NCI-H524 treated with DMSO at 0.1 percent for 48 hours (cell line): ENCODE data around the gene STAT2.
"Not testable (repeated sequence)": the region's sequence is repeated elsewhere in the genome, so short reads cannot be mapped to it uniquely, and the experiment has no call there.

Source experiments
- DNase-seq: peaks from one replicate; lab custom pipeline; 2025; lab: John Stamatoyannopoulos, UW

The STAT2 gene

GRCh38 chr12:56359851-56360767 lies at the start of gene STAT2:
TSS of gene STAT2 (minus strand) at chr12:56360107. CDS start at chr12:56356571, 3,536 bp downstream.
- DNase-seq, result peak; percentile 94

GRCh38 chr12:56408799-56409417 lies 49.0 kb upstream of the STAT2 start:
- no peak for DNase-seq

- DNase-seq, result not testable (repeated sequence)
Measured at GRCh38 chr12:56404227-56404626, 44.3 kb upstream of the STAT2 start.

GRCh38 chr12:56401612-56402011 lies 41.7 kb upstream of the STAT2 start:
- not testable (repeated sequence) for DNase-seq

GRCh38 chr12:56401125-56401524 lies 41.2 kb upstream of the STAT2 start:
- not testable (repeated sequence) for DNase-seq

GRCh38 chr12:56399466-56399865 lies 39.6 kb upstream of the STAT2 start:
- DNase-seq, result not testable (repeated sequence)

GRCh38 chr12:56398324-56398723 lies 38.4 kb upstream of the STAT2 start:
- no peak for DNase-seq

- DNase-seq, result no peak
Measured at GRCh38 chr12:56392331-56392730, 32.4 kb upstream of the STAT2 start.

GRCh38 chr12:56391721-56392120 lies 31.8 kb upstream of the STAT2 start:
- DNase-seq, result no peak

- no peak for DNase-seq
Measured at GRCh38 chr12:56389412-56389811, 29.5 kb upstream of the STAT2 start.

- DNase-seq, result no peak
Measured at GRCh38 chr12:56387152-56387736, 27.3 kb upstream of the STAT2 start.

- DNase-seq, result no peak
Measured at GRCh38 chr12:56385873-56386272, 26.0 kb upstream of the STAT2 start.

- DNase-seq, result no peak
Measured at GRCh38 chr12:56382611-56383010, 22.7 kb upstream of the STAT2 start.

- no peak for DNase-seq
Measured at GRCh38 chr12:56377989-56378316, 18.0 kb upstream of the STAT2 start.

GRCh38 chr12:56377310-56377988 lies 17.5 kb upstream of the STAT2 start:
- no peak for DNase-seq

- no peak for DNase-seq
Measured at GRCh38 chr12:56375598-56376434, 15.9 kb upstream of the STAT2 start.

- no peak for DNase-seq
Measured at GRCh38 chr12:56374726-56375597, 15.1 kb upstream of the STAT2 start.

- no peak for DNase-seq
Measured at GRCh38 chr12:56373515-56373914, 13.6 kb upstream of the STAT2 start.

GRCh38 chr12:56366948-56367347 lies 7.0 kb upstream of the STAT2 start:
- DNase-seq, result no peak
